ENCODE results near the gene RNF133.

The RNF133 gene

DNA sequence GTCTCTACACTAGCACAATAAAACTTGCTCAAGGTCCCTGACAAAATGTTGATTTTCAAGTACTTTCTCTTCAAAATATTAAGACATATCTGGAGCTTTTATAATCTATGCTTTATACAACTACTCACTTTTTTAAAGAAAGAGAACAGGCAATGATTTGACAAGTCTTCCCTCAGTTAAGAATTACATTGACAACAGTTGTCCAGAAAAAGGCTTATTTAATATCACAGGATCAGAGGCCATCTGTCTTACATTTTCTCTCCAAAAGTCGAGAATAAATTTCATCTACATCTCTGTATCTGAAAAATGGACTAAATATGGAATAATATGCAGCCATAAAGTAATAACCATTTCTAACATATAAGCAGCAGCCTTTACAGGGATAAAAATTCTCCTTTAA, 12.0 kb upstream of the RNF133 start:
- no peaks in the 10 kb centered on the region for H3K36me3 ChIP-seq (ENCODE audit: insufficient read depth, low read length)
- H3K4me1 ChIP-seq (ENCODE audit: insufficient read depth, low read length) = no peaks in the 10 kb centered on the region
- no peaks in the 10 kb centered on the region for H3K9me3 ChIP-seq (ENCODE audit: low read length)
- no peaks in the 10 kb centered on the region for H3K27me3 ChIP-seq (ENCODE audit: insufficient read depth, low read length)
- H3K4me3 ChIP-seq (ENCODE audit: low read length) = no peak overlapping the region
- no peak overlapping the region for H2AFZ ChIP-seq (ENCODE audit: low read depth, low read length)

DNA sequence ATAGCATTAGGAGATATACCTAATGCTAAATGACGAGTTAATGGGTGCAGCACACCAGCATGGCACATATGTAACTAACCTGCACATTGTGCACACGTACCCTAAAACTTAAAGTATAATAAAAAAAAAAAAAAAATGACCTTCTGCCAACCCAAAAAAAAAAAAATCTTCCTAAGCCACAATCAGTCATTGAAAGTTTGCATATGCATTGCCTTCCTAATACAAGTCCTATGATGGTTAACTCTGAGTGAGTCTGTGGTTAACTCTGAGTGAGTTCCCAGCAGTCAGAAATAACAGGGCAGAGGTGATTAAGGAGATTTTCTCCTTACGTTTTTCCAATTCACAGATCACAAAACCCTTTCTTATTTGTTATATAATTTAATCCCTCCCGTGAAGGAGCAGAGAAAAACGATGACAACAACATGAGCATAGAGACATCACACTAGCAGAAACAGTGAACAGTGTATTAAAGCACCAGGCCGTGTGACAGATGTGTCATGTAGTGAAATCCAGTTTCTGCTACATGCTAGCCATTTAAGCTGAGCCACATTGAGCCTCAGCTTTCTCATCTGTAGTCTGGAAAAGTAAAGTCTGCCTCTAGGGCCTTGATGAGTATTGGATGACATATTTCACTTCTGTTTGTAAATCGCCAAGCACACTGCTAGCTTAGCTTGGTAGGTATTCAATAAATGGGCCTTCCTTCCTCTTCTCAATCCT, 11.2 kb upstream of the RNF133 start:
- no peak overlapping the region for H2AFZ ChIP-seq (ENCODE audit: low read depth, low read length)
- H3K27me3 ChIP-seq (ENCODE audit: insufficient read depth, low read length) = no peaks in the 10 kb centered on the region
- no peak overlapping the region for H3K4me3 ChIP-seq (ENCODE audit: low read length)
- no peaks in the 10 kb centered on the region for H3K9me3 ChIP-seq (ENCODE audit: low read length)
- no peaks in the 10 kb centered on the region for H3K36me3 ChIP-seq (ENCODE audit: insufficient read depth, low read length)
- no peaks in the 10 kb centered on the region for H3K4me1 ChIP-seq (ENCODE audit: insufficient read depth, low read length)

DNA sequence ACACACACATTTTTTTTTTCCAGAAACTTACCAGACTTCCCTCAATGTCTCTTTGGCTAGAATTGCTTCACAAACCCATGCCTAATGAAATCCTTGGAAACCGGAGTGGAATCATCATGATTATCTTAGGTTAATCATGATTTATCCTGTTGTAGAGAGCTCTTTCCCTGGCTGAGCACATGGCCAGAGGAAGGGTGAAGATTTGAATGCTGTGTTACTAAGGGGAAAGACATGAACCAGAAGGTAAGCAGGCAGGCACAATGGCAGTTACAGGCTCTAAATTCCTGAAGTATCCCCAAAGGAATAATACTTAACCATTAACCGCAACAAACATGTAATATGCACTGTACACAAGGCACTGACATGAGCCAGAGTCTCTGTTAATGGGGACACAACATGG, 7.9 kb upstream of the RNF133 start:
- H3K4me1 ChIP-seq (ENCODE audit: insufficient read depth, low read length) = no peaks in the 10 kb centered on the region
- H2AFZ ChIP-seq (ENCODE audit: low read depth, low read length) = no peak overlapping the region
- H3K4me3 ChIP-seq (ENCODE audit: low read length) = no peak overlapping the region
- H3K9me3 ChIP-seq (ENCODE audit: low read length) = no peaks in the 10 kb centered on the region
- H3K36me3 ChIP-seq (ENCODE audit: insufficient read depth, low read length) = no peaks in the 10 kb centered on the region
- H3K27me3 ChIP-seq (ENCODE audit: insufficient read depth, low read length) = no peaks in the 10 kb centered on the region

DNA sequence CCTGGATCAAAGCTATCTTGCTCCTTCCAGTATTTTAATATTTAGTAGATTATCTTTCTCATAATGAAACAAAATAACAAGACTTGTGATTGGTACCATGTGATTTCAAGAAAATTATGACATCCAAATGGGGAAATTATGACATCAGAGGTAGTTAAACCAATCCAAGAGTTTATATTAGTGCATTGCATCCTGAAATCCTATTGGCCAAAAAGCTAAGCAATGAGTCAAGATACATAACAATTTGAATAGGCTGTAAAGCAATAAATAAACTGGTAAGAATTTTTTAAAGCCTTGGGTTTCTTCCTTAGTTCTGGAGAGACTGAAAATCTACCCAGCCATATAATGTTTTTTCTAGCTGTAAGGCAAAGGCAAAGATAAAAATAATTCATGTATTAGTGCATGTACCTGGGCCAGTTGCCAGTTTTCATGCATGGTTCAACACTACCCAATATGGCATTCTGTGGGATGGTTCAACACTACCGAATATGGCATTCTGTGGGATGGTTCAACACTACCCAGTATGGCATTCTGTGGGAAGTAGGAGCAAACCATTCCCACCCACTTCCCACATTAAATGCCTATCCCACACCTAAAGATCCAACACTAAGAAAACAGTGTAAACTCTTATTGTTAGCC, 4.1 kb upstream of the RNF133 start, which contains the start of gene RNF148:
Gene RNF148, minus strand, starts transcription at position 51 of the 639 bp plus-strand sequence. CDS start 172 bp downstream, outside the sequence.
- Histone ChIP-seq H3K36me3 (ENCODE audit: insufficient read depth, low read length) (no peaks in the 10 kb centered on the region), H3K9me3 (ENCODE audit: low read length) (no peaks in the 10 kb centered on the region), H3K4me1 (ENCODE audit: insufficient read depth, low read length) (no peaks in the 10 kb centered on the region), H2AFZ (ENCODE audit: low read depth, low read length) (no peak within 1 kb of the TSS), H3K27me3 (ENCODE audit: insufficient read depth, low read length) (no peaks in the 10 kb centered on the region), H3K4me3 (ENCODE audit: low read length) (no peak within 1 kb of the TSS)

DNA sequence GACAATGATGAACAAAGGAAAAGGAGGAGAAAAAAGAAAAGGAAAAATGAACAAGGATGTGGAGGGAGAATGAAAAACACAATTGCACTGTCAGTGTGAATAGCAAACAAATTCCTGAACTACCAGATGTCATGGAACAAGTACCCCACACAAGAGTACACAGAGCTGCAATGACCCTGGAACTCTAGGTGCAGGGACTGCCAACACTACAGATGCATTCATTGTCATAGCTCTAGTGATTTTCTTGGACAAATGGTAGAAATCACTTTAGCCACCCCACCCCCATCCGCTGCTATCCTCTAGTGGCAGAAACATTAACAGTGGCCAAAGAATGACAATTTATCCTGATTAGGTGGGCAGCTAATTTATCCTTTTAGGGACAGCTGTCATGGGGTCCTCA, 3.1 kb downstream of the RNF133 start:
- H3K9me3 ChIP-seq (ENCODE audit: low read length) = peaks cover 8% of the 10 kb centered on the region
- H3K36me3 ChIP-seq (ENCODE audit: insufficient read depth, low read length) = no peaks in the 10 kb centered on the region
- H3K4me3 ChIP-seq (ENCODE audit: low read length) = no peak overlapping the region
- H3K27me3 ChIP-seq (ENCODE audit: insufficient read depth, low read length) = no peaks in the 10 kb centered on the region
- peaks cover 12% of the 10 kb centered on the region for H3K4me1 ChIP-seq (ENCODE audit: insufficient read depth, low read length)
- H2AFZ ChIP-seq (ENCODE audit: low read depth, low read length) = no peak overlapping the region

DNA sequence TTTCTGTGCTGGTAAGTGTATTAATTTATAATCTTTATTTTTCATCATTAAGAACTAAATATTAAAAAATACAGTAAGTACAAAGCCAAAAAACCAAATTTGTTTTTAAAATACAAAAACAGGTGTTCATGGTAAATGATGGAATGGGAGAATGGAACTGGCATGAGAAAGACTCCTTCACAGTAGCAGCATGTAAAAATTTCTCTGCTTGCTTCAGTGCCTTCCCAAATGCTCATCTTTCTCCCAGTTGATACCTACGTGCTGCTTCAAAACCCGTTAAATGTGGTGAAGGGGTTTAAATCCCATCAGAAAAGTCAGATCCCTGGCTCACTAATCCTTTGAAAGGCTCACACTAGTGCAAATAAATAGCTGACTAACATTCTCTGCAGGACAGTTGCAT, 4.2 kb downstream of the RNF133 start:
- H3K36me3 ChIP-seq (ENCODE audit: insufficient read depth, low read length) = no peaks in the 10 kb centered on the region

DNA sequence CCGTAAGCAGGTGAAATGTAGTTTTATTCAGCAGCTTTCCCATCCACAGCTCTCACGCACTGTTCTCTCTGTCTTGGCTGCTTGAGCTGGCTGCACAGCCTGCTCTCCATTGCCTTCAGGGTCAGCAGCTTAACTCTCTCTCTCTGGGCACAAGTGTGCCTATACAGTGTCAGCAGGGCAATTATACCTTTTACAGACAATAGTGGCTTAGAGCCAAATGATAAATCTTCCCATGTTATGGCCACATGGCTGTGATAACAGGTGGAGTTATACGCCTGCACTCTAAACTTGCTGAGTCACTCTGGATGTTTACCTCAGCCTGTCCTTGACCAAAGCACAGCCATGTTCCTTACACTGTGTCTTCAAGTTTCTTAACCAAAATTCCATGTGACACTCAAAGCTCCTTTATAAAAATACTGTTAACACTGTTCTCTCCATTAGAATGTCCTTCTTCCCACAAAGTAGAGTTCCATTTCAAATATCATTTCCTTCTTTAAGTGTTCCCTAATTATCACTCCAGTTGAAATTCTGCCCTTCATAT, 6.1 kb downstream of the RNF133 start:
- H3K4me3 ChIP-seq (ENCODE audit: low read length) = no peak overlapping the region
- H3K9me3 ChIP-seq (ENCODE audit: low read length) = peaks cover 8% of the 10 kb centered on the region
- no peaks in the 10 kb centered on the region for H3K27me3 ChIP-seq (ENCODE audit: insufficient read depth, low read length)
- no peak overlapping the region for H2AFZ ChIP-seq (ENCODE audit: low read depth, low read length)
- peaks cover 12% of the 10 kb centered on the region for H3K4me1 ChIP-seq (ENCODE audit: insufficient read depth, low read length)
- no peaks in the 10 kb centered on the region for H3K36me3 ChIP-seq (ENCODE audit: insufficient read depth, low read length)

More for the DNA sequence above, 4.2 kb downstream of the RNF133 start:
- H3K9me3 ChIP-seq (ENCODE audit: low read length) = peaks cover 8% of the 10 kb centered on the region
- peaks cover 12% of the 10 kb centered on the region for H3K4me1 ChIP-seq (ENCODE audit: insufficient read depth, low read length)
- H2AFZ ChIP-seq (ENCODE audit: low read depth, low read length) = no peak overlapping the region
- H3K27me3 ChIP-seq (ENCODE audit: insufficient read depth, low read length) = no peaks in the 10 kb centered on the region
- H3K4me3 ChIP-seq (ENCODE audit: low read length) = no peak overlapping the region

DNA sequence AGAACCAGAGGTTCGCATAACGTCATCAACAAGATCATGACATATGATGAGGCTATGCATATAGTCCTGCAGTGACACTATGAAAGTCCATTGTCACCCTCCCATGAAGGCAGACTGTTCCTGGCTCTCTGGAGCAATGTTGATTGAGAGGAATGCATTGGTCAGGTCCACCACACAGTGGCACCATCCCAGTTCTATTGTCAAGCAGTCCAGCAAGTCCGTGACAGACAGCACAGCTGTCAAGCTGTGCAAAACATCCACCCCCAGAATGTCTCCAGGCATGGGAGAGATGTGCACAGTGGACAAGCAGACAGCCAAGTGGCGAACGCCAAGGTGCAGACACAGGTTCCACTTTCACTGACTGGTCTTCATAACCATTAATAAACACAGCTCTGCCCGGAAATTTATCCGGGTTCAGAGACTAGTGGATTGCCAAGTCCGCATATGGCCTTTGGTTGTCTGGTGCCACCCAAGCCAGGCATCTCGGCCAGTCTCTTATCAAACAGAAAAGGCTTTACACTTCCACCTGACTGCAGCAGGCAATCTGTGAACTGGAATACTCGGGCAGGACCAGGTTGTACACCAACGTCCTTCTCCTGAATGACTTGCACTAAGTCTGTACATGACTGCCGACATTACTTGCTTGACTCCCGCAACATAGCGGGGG, 7.2 kb downstream of the RNF133 start:
- Histone ChIP-seq H3K9me3 (ENCODE audit: low read length) (peaks cover 8% of the 10 kb centered on the region), H2AFZ (ENCODE audit: low read depth, low read length) (no peak overlapping the region), H3K4me1 (ENCODE audit: insufficient read depth, low read length) (peaks cover 12% of the 10 kb centered on the region), H3K4me3 (ENCODE audit: low read length) (no peak overlapping the region), H3K27me3 (ENCODE audit: insufficient read depth, low read length) (no peaks in the 10 kb centered on the region), H3K36me3 (ENCODE audit: insufficient read depth, low read length) (no peaks in the 10 kb centered on the region)

DNA sequence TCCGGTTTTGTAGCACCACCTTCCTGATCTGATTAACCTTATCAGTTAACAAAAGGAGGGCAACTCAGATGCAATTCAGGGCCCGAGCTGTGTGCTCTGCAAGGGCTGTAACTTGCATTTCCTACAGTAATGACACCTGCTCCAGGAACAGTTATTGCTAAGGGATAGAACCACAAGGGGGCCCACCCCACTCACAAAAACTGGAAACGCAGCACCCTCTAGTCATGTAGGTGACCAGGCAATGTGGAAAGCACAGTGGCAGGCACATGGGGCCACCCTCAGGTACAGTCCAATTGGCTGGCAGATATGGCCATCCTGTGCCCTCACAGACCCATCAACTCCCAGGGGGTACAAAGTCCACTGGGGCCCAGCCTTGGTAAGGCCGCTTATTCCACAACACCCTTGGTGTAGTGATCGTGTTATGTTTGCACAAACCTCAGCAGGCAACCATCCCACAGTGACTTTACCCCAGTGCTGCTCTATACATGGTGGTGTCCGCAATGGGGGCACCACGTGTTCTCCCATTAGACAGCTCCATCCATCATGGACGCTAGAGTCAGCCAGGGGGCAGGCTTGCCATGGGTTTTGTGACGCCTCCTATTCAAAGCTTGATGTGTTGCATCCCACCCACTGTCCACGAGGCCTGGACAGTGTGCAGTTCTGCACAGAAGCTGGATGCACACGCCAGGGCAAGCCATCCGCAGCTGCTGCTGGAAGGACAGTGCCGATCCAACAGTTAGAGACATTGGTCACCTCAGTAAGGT, 9.4 kb downstream of the RNF133 start:
- Histone ChIP-seq H3K27me3 (ENCODE audit: insufficient read depth, low read length) (no peaks in the 10 kb centered on the region), H3K4me3 (ENCODE audit: low read length) (no peak overlapping the region), H3K36me3 (ENCODE audit: insufficient read depth, low read length) (no peaks in the 10 kb centered on the region), H3K9me3 (ENCODE audit: low read length) (peaks cover 8% of the 10 kb centered on the region), H3K4me1 (ENCODE audit: insufficient read depth, low read length) (no peaks in the 10 kb centered on the region), H2AFZ (ENCODE audit: low read depth, low read length) (no peak overlapping the region)

DNA sequence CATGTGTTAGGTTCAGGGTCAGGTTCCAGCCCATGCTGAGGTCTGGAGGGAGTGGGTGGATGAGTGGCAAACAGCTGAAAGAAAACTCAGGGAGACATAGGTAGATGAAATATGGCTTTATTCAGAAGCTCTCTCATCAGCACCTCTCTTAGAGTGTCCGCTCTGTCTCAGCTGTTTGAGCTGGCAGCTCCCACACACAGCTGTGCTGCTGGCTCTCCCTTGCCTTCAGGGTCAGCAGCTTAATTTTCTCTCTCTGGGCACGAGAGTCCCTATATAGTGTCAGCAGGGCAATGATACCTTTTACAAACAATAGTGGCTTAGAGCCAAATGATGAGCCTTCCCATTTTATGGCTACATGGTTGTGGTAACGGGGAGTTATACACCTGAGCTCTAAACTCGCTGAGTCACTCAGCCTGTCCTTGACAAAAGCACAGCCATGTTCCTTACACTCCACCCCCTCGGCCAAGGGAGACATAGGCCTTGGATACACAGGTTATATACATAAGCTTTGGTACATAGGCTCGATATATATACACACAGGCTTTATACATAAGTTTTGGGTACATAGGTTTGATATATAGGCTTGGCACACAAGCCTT, 10.4 kb downstream of the RNF133 start:
- H3K27me3 ChIP-seq (ENCODE audit: insufficient read depth, low read length) = no peaks in the 10 kb centered on the region
- H3K9me3 ChIP-seq (ENCODE audit: low read length) = peaks cover 8% of the 10 kb centered on the region
- H3K36me3 ChIP-seq (ENCODE audit: insufficient read depth, low read length) = no peaks in the 10 kb centered on the region
- no peak overlapping the region for H2AFZ ChIP-seq (ENCODE audit: low read depth, low read length)
- no peaks in the 10 kb centered on the region for H3K4me1 ChIP-seq (ENCODE audit: insufficient read depth, low read length)
- H3K4me3 ChIP-seq (ENCODE audit: low read length) = no peak overlapping the region

DNA sequence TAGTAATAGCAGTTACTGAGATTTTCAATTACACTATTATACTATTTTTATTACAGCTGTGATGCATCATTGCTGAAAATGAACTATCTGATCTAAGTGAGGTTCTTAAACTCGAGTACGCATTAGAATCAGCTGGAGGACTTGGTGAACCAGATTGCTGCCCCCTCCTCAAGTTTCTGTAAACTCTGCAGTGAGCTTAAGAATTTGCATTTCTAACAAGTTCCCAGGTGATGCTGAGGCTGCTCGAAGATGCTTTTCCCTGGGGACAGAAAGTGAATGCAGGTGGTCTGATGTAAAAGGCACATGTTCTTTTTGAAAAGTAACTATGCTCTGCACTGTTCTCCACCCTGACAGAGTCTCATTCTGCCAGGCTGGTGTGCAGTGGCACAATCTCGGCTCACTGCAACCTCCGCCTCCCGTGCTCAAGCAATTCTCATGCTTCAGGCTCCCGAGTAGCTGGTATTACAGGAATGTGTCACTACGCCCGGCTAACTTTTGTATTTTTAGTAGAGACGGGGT, 12.5 kb downstream of the RNF133 start:
- Histone ChIP-seq H3K4me3 (ENCODE audit: low read length) (no peak overlapping the region), H3K9me3 (ENCODE audit: low read length) (peaks cover 2% of the 10 kb centered on the region), H3K4me1 (ENCODE audit: insufficient read depth, low read length) (no peaks in the 10 kb centered on the region), H3K27me3 (ENCODE audit: insufficient read depth, low read length) (no peaks in the 10 kb centered on the region), H3K36me3 (ENCODE audit: insufficient read depth, low read length) (no peaks in the 10 kb centered on the region), H2AFZ (ENCODE audit: low read depth, low read length) (no peak overlapping the region)

DNA sequence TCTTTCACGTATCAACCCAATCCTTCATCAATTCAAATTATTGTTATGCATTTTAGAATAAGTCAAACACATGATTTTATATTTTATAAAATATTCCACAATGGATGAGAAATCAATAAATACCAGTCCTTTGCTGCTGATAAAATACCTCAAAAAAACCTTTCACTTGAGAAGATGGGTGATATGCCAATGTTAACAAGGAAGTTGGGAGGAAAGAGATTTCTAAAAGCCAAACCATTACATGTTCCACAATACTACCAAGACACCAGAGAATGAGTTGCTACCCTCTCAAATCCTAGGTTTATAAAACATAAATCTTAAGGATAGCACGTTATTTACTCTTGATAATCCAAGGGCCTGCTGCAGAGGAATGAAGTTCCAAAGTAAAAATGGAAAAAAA, 14.4 kb downstream of the RNF133 start:
- no peak overlapping the region for H2AFZ ChIP-seq (ENCODE audit: low read depth, low read length)
- H3K27me3 ChIP-seq (ENCODE audit: insufficient read depth, low read length) = no peaks in the 10 kb centered on the region
- no peaks in the 10 kb centered on the region for H3K9me3 ChIP-seq (ENCODE audit: low read length)
- H3K4me1 ChIP-seq (ENCODE audit: insufficient read depth, low read length) = peaks cover 8% of the 10 kb centered on the region
- H3K4me3 ChIP-seq (ENCODE audit: low read length) = no peak overlapping the region
- H3K36me3 ChIP-seq (ENCODE audit: insufficient read depth, low read length) = no peaks in the 10 kb centered on the region
